CD1c-positive myeloid dendritic cell (primary cell): ENCODE data around the gene ERC1.
"Not testable (repeated sequence)": the region's sequence is repeated elsewhere in the genome, so short reads cannot be mapped to it uniquely, and the experiment has no call there.

Source experiments
- DNase-seq: peaks from one replicate; pipeline ENCODE4 v3.0.0-alpha.2; 2016; ENCODE audit errors: extremely low spot score

ERC1 gene

GRCh38 chr12:1122786-1123185 lies 131.8 kb downstream of the ERC1 start:
- no peak for DNase-seq

DNA sequence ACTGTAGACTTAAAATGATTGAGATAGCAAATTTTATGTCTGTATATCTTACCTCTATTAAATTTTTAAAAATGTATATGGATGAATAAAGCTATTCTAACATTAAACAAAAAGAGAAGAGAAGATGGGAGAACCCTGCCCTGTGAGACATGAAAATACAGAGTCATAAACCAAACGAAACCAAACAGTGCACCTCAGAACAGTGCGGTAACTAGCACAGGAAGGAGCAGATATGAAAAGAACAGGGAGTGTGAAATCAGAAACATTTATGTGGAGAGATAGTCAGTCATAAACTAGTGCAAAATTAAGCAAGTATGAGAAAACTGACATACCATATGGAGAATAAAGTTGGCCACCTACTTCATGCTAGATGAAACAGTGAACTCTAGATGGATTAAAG lies 135.1 kb downstream of the ERC1 start:
- no peak for DNase-seq

DNA sequence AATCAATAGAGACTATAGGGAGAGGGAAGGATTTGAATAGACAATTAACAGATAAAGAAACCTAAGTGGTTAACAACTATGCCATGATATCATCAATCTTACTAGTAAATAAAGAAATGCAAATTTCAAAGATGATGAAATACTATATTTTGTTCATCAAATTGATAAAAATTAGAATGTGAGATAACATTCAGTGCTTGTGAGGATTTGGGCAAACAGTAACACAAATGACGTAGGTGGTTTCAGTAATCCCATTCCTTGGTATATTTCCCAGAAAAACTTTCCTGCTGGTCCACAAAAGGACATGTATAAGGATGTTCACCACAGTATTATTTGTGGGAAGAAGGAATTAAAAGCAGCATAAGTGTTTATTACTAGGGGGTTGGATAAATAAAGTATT lies 136.0 kb downstream of the ERC1 start:
- no peak for DNase-seq

- DNase-seq: no peak
Measured at GRCh38 chr12:1130164-1130563, 139.1 kb downstream of the ERC1 start.

DNA sequence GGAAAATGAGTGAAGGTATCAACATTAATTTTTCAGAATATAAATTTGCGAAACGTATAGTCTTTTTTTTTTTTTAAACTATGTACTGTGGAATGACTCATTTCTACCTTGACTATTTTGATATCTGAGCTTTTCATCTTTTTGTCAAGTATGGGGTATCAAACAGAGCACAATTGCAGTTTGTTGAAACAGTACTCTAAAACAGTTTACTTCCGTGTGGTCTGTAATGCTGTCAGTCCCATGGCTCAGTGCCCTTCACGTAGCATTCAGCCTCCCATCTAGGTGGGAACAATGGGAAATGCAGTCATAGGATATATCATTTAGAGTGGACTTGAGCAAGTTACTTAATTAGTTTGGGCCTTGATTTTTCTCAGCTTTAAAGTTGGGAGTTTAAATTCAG lies 139.5 kb downstream of the ERC1 start:
- no peak for DNase-seq

GRCh38 chr12:1131811-1132224 lies 140.8 kb downstream of the ERC1 start:
- no peak for DNase-seq

GRCh38 chr12:1132311-1132710 lies 141.3 kb downstream of the ERC1 start:
- no peak for DNase-seq

- no peak for DNase-seq
Measured at GRCh38 chr12:1138691-1139090, 147.7 kb downstream of the ERC1 start.

DNA sequence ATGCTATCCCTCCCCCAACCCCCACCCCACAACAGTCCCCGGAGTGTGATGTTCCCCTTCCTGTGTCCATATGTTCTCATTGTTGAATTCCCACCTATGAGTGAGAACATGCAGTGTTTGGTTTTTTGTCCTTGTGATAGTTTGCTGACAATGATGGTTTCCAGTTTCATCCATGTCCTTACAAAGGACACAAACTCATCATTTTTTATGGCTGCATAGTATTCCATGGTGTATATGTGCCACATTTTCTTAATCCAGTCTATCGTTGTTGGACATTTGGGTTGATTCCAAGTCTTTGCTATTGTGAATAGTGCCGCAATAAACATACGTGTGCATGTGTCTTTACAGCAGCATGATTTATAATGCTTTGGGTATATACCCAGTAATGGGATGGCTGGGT lies 155.7 kb downstream of the ERC1 start:
- DNase-seq: not testable (repeated sequence)

GRCh38 chr12:1147821-1148220 lies 156.8 kb downstream of the ERC1 start:
- no peak for DNase-seq

- DNase-seq: no peak
Measured at GRCh38 chr12:1157046-1157445, 166.0 kb downstream of the ERC1 start.

DNA sequence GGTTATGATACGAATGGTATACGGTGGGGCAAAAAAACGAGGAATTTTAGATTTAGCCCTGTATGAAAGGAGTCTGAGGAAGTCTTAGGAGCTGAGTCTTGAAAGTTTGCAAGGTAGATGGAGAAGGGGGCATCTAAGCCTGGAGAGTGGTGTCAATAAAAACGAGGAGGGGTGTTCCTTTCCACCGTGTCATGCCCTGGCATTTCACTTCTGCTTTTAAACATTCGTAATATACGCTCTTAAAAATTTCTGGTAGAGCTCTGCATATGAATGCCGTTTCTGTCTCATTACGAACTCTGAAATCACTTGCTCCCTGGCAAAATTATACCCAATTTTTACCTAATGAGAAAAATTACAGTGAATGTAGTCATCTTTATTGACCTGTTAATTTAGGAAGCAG lies 170.2 kb downstream of the ERC1 start:
- peak; percentile 8 for DNase-seq

GRCh38 chr12:1162081-1162760 lies 171.2 kb downstream of the ERC1 start:
- no peak for DNase-seq

DNA sequence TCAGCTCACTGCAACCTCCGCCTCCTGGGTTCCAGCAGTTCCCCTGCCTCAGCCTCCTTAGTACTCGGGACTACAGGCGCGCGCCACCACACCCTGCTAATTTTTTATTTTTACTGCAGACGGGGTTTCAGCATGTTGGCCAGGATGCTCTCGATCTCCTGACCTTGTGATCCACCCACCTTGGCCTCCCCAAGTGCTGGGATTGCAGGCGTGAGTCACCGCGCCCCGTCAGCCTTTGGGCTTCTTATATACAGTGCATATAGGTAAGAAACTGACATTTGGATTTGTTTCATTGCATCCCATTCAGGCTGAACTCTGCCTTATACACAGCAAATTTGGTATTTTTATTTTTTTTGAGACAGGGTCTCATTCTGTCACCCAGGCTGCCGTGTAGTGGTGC lies 176.8 kb downstream of the ERC1 start:
- no peak for DNase-seq

GRCh38 chr12:1170411-1170810 lies 179.4 kb downstream of the ERC1 start:
- DNase-seq: no peak

DNA sequence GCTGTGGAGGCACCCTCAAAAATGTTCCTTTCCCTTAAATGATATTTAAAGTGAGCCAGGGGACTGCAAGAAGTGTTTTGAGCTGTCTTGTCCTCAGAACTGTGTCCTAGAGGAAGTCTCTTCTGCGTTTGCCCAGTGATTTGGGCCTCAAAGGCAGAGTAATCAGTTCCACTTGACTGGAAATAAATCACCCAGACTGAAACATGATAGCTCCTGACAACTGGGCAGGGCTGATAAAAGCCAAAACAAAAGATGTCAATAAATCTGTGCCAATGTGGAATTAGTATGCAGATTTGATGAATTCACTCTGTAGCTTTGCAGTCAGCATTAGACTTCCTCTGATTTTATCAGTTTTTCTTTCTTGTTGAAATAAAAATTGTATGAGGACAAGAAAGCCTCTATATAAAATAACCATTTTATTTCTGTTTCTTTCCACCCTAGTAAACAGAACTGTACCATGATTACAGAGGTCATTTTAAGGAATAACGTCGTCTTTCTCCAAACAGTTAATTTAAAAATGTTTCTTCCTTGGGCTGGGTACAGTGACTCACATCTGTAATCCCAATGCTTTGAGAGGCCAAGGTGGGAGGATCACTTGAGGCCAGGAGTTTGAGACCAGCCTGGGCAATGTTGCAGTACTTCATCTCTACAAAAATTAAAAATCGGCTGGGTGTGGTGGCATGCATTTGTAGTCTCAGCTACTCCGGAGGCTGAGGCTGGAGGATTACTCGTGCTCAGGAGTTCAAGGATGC lies 180.8 kb downstream of the ERC1 start:
- DNase-seq: no peak

GRCh38 chr12:1173781-1174617 lies 183.0 kb downstream of the ERC1 start:
- DNase-seq: no peak

GRCh38 chr12:1174659-1175058 lies 183.6 kb downstream of the ERC1 start:
- no peak for DNase-seq

DNA sequence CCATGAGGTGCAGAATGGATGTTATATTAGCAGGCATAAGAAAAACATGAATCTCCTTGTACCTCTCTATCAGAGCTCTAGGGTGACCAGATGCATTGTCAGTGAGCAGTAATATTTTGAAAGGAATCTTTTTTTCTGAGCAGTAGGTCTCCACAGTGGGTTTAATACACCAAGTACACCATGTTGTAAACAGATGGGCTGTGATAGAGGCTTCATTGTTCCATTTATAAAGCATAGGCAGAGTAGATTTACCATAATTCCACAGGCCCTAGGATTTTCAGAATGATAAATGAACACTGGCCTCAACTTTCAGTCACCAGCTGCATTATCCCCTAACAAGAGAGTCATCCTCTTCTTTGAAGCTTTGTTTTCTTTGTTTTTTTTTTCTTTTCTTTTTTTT lies 185.2 kb downstream of the ERC1 start:
- DNase-seq: no peak

- no peak for DNase-seq
Measured at GRCh38 chr12:1179128-1179527, 188.1 kb downstream of the ERC1 start.

- no peak for DNase-seq
Measured at GRCh38 chr12:1182069-1182468, 191.0 kb downstream of the ERC1 start.

- no peak for DNase-seq
Measured at GRCh38 chr12:1184402-1184801, 193.4 kb downstream of the ERC1 start.
